Esophagus muscularis mucosa (tissue), 4 donors: ENCODE data around the gene NFASC. TPM values are rescaled to one million over a fixed set of nuclear protein-coding genes. Genes with fewer than 3 reads are reported as not detected.

Experiments used
- DNase-seq: peaks from one replicate; pipeline ENCODE4 v3.0.0-alpha.2; 2017; ENCODE audit errors: extremely low spot score
- H3K27ac ChIP-seq, 4 donors: fragments of 200-600 bp; sonication (generic); replicated peaks in 1 of 4; 1 replicate in 3 of 4; 2 replicates in 1 of 4; pipeline ENCODE4 v1.5.1; 2016 to 2019; ENCODE audit warnings: mild to moderate bottlenecking in 1 of 4
- H3K27me3 ChIP-seq, 4 donors: fragments of 200-600 bp; sonication (generic); one replicate each; pipeline versions ENCODE4 v1.5.1 to v1.6.0; 2016 to 2019
- H3K36me3 ChIP-seq, 4 donors: fragments of 200-600 bp; sonication (generic); one replicate each; pipeline ENCODE4 v1.5.1; 2016 to 2019
- H3K4me1 ChIP-seq, 4 donors: fragments of 200-600 bp; sonication (generic); one replicate each; pipeline ENCODE4 v1.5.1; 2016 to 2019
- H3K4me3 ChIP-seq, 4 donors: fragments of 200-600 bp; sonication (generic); 1 replicate in 2 of 4; 2 replicates in 2 of 4; pipeline ENCODE4 v1.5.1; 2016 to 2019; ENCODE audit warnings: mild to moderate bottlenecking in 4 of 4, moderate library complexity in 1 of 4
- H3K9me3 ChIP-seq, 4 donors: fragments of 200-600 bp; sonication (generic); 1 replicate in 3 of 4; 2 replicates in 1 of 4; pipeline ENCODE4 v1.5.1; 2016 to 2019
- CTCF ChIP-seq, 3 experiments: fragments of 200-600 bp in 2 of 3; fragments of 450-650 bp in 1 of 3; sonication (generic) in 2 of 3; IDR thresholded peaks; one replicate each; pipeline ENCODE4 v1.5.1; 2017 to 2019; ENCODE audit warnings: antibody characterized with exemption in 3 of 3, mild to moderate bottlenecking in 2 of 3, moderate library complexity in 1 of 3
- EP300 ChIP-seq: sonication (generic); formaldehyde crosslinking; IDR thresholded peaks from one replicate; pipeline ENCODE4 v1.6.1; 2017; ENCODE audit warnings: antibody characterized with exemption
- POLR2A ChIP-seq: fragments of 450-650 bp; IDR thresholded peaks from one replicate; pipeline ENCODE4 v1.6.1; 2017; ENCODE audit warnings: antibody characterized with exemption, moderate library complexity, mild to moderate bottlenecking, low read depth
- POLR2AphosphoS5 ChIP-seq, 2 donors: sonication (generic); formaldehyde crosslinking; IDR thresholded peaks; one replicate each; pipeline ENCODE4 v1.6.1; 2017; ENCODE audit warnings: antibody characterized with exemption in 2 of 2
- WGBS: methylation state at CpG from one replicate; pipeline ENCODE4 v1.1.5; 2018; 5-methylcytosine and 5-hydroxymethylcytosine counted together
- intact Hi-C: fragments of 100-400 bp; cut with DNase I; formaldehyde crosslinking; loops from one replicate; pipeline ENCODE4 v1.15.1; 2023
- total RNA-seq, 4 donors: library from RNA; depleted of rRNA; stranded (reverse); fragments of >200 nt; gene quantifications; one replicate each; pipeline versions ENCODE4 v1.1.0 to v1.2.1, GENCODE V29; 2016

NFASC gene
- total RNA-seq, 4 donors from 2014 or later, result 31.1 to 122 (median 64.7) TPM

- Histone ChIP-seq H3K4me3 (no peak overlapping the region), H3K27me3 (no peaks in the 10 kb centered on the region), H3K9me3 (no peaks in the 10 kb centered on the region), H3K36me3 (no peaks in the 10 kb centered on the region), H3K4me1 (peaks cover 11 to 25% (median 20%) of the 10 kb centered on the region in 4 donors), H3K27ac (no peak overlapping the region)
- DNase-seq, result no peak
- WGBS, result 89% methylated on average over 9 of the region's 11 CpGs
- no peak for TF ChIP-seq EP300
- no peak for TF ChIP-seq POLR2AphosphoS5 (IDR thresholded peaks at IDR 0.05)
- no peak for TF ChIP-seq CTCF (IDR thresholded peaks at IDR 0.05)
- no peak for TF ChIP-seq POLR2A
- intact Hi-C loops, result no loop called here
Measured at GRCh38 chr1:205064301-205064700, 193.6 kb downstream of the NFASC start.

GRCh38 chr1:205064741-205065316 lies 194.2 kb downstream of the NFASC start:
- TF ChIP-seq EP300 (no peak), CTCF (IDR thresholded peaks at IDR 0.05) (no peak), POLR2A (no peak), POLR2AphosphoS5 (IDR thresholded peaks at IDR 0.05) (no peak)
- intact Hi-C loops, result no loop called here
- no peaks in the 10 kb centered on the region for H3K27me3 ChIP-seq
- H3K27ac ChIP-seq, result no peak overlapping the region
- no peak for DNase-seq
- H3K9me3 ChIP-seq, result no peaks in the 10 kb centered on the region
- no peak overlapping the region for H3K4me3 ChIP-seq
- no peaks in the 10 kb centered on the region for H3K36me3 ChIP-seq
- peaks cover 11 to 28% (median 22%) of the 10 kb centered on the region in 4 donors for H3K4me1 ChIP-seq
- WGBS, result 97% methylated on average over 7 of the region's 9 CpGs

GRCh38 chr1:205065666-205066065 lies 195.0 kb downstream of the NFASC start:
- H3K9me3 ChIP-seq, result no peaks in the 10 kb centered on the region
- H3K4me1 ChIP-seq, result peaks cover 11 to 28% (median 22%) of the 10 kb centered on the region in 4 donors
- no peaks in the 10 kb centered on the region for H3K27me3 ChIP-seq
- WGBS, result 89% methylated on average over 14 of the region's 14 CpGs
- H3K36me3 ChIP-seq, result no peaks in the 10 kb centered on the region
- no peak overlapping the region for H3K27ac ChIP-seq
- DNase-seq, result no peak
- H3K4me3 ChIP-seq, result no peak overlapping the region
- intact Hi-C loops, result no loop called here
- TF ChIP-seq EP300 (no peak), POLR2A (no peak), CTCF (IDR thresholded peaks at IDR 0.05) (no peak), POLR2AphosphoS5 (IDR thresholded peaks at IDR 0.05) (no peak)

GRCh38 chr1:205066141-205066818 lies 195.6 kb downstream of the NFASC start:
- peaks cover 11 to 26% (median 20%) of the 10 kb centered on the region in 4 donors for H3K4me1 ChIP-seq
- TF ChIP-seq CTCF (IDR thresholded peaks at IDR 0.05) (no peak), POLR2A (no peak), EP300 (no peak), POLR2AphosphoS5 (IDR thresholded peaks at IDR 0.05) (no peak)
- H3K36me3 ChIP-seq, result no peaks in the 10 kb centered on the region
- DNase-seq, result no peak
- no peaks in the 10 kb centered on the region for H3K27me3 ChIP-seq
- no peak overlapping the region for H3K27ac ChIP-seq
- intact Hi-C loops, result no loop called here
- no peaks in the 10 kb centered on the region for H3K9me3 ChIP-seq
- no peak overlapping the region for H3K4me3 ChIP-seq
- WGBS, result 88% methylated on average over 10 of the region's 13 CpGs
